HG03378 (cell line): ENCODE measurements around the gene BAD.
A peak's percentile ranks its signal among the peaks of the same experiment; 100 is the strongest.
"Not testable (repeated sequence)": the region's sequence is repeated elsewhere in the genome, so short reads cannot be mapped to it uniquely, and the experiment has no call there.

Experiments
- ATAC-seq: cut with Tn5 transposase; IDR thresholded peaks from one replicate; pipeline ENCODE4 v1.9.1; 2021; ENCODE audit warnings: mild to moderate bottlenecking, moderate library complexity; ENCODE audit not compliant: unreplicated experiment

The BAD gene

GRCh38 chr11:64246871-64247728, 37.4 kb downstream of the BAD start, which contains the start of gene PPP1R14B:
Gene PPP1R14B, minus strand, starts transcription at chr11:64246943. Its CDS starts 270 bp downstream, at chr11:64246673.
- ATAC-seq, result no peak

- ATAC-seq, result not testable (repeated sequence)
Measured at GRCh38 chr11:64246621-64246870, 37.9 kb downstream of the BAD start.

GRCh38 chr11:64245797-64246620, 38.5 kb downstream of the BAD start:
- ATAC-seq, result no peak

GRCh38 chr11:64245401-64245796, 39.1 kb downstream of the BAD start:
- ATAC-seq, result no peak

GRCh38 chr11:64244966-64245365, 39.5 kb downstream of the BAD start:
- ATAC-seq, result no peak

GRCh38 chr11:64244107-64244506, 40.4 kb downstream of the BAD start:
- ATAC-seq, result no peak

GRCh38 chr11:64243236-64243854, 41.1 kb downstream of the BAD start:
- ATAC-seq, result no peak

- ATAC-seq, result peak; percentile 5
Measured at GRCh38 chr11:64241491-64242374, 42.7 kb downstream of the BAD start.

- peak; percentile 51 for ATAC-seq
Measured at GRCh38 chr11:64241241-64241490, 43.3 kb downstream of the BAD start.

- peak; percentile 38 for ATAC-seq
Measured at GRCh38 chr11:64240435-64241240, 43.8 kb downstream of the BAD start, which contains the start of gene FKBP2. Gene FKBP2, plus strand, starts transcription at chr11:64241095. Its CDS starts 1,293 bp downstream, at chr11:64242388.

GRCh38 chr11:64239662-64240434, 44.6 kb downstream of the BAD start:
- ATAC-seq, result peak; percentile 8

- ATAC-seq, result no peak
Measured at GRCh38 chr11:64238999-64239398, 45.5 kb downstream of the BAD start.

- no peak for ATAC-seq
Measured at GRCh38 chr11:64238076-64238475, 46.4 kb downstream of the BAD start.

- no peak for ATAC-seq
Measured at GRCh38 chr11:64237484-64237951, 46.9 kb downstream of the BAD start.

GRCh38 chr11:64235437-64236161, 48.9 kb downstream of the BAD start:
- ATAC-seq, result no peak

- no peak for ATAC-seq
Measured at GRCh38 chr11:64234647-64235379, 49.7 kb downstream of the BAD start.

- ATAC-seq, result no peak
Measured at GRCh38 chr11:64233913-64234586, 50.4 kb downstream of the BAD start, which contains the start of gene VEGFB. Gene VEGFB, plus strand, starts transcription at chr11:64234584. Its CDS starts 250 bp downstream, at chr11:64234834.
